IPS DF 6.9 (cell line): Measurements from ENCODE around the gene GUCD1.

Experiments
- DNase-seq: peaks from one replicate; pipeline ENCODE4 v3.0.0-alpha.2; 2013; ENCODE audit warnings: low read depth, low spot score
- H3K27ac ChIP-seq: one replicate; pipeline ENCODE4 v1.5.1; 2013; ENCODE audit warnings: low read length, control low read depth
- H3K27me3 ChIP-seq: 2 replicates; pipeline ENCODE4 v1.6.1; 2013; ENCODE audit warnings: mild to moderate bottlenecking, low read length; ENCODE audit not compliant: control insufficient read depth, insufficient read depth
- H3K36me3 ChIP-seq: 2 replicates; pipeline ENCODE4 v1.6.1; 2013; ENCODE audit warnings: low read length; ENCODE audit not compliant: control insufficient read depth, insufficient read depth
- H3K4me1 ChIP-seq: 2 replicates; pipeline ENCODE4 v1.6.1; 2013; ENCODE audit warnings: low read length; ENCODE audit not compliant: control insufficient read depth, insufficient read depth
- H3K4me3 ChIP-seq: 2 replicates; pipeline ENCODE4 v1.5.1; 2013; ENCODE audit warnings: mild to moderate bottlenecking, low read length
- H3K9me3 ChIP-seq: 2 replicates; pipeline ENCODE4 v1.6.1; 2013; ENCODE audit warnings: low read length, inconsistent platforms; ENCODE audit not compliant: control insufficient read depth, insufficient read depth
- WGBS: extraction: QIAGEN DNeasy Blood & Tissue Kit; methylation state at CpG from one replicate; pipeline ENCODE4 v1.1.7; 2013; ENCODE audit warnings: mixed read lengths, missing lambda C conversion rate; ENCODE audit not compliant: insufficient read length, insufficient coverage; 5-methylcytosine and 5-hydroxymethylcytosine counted together

The GUCD1 gene

DNA sequence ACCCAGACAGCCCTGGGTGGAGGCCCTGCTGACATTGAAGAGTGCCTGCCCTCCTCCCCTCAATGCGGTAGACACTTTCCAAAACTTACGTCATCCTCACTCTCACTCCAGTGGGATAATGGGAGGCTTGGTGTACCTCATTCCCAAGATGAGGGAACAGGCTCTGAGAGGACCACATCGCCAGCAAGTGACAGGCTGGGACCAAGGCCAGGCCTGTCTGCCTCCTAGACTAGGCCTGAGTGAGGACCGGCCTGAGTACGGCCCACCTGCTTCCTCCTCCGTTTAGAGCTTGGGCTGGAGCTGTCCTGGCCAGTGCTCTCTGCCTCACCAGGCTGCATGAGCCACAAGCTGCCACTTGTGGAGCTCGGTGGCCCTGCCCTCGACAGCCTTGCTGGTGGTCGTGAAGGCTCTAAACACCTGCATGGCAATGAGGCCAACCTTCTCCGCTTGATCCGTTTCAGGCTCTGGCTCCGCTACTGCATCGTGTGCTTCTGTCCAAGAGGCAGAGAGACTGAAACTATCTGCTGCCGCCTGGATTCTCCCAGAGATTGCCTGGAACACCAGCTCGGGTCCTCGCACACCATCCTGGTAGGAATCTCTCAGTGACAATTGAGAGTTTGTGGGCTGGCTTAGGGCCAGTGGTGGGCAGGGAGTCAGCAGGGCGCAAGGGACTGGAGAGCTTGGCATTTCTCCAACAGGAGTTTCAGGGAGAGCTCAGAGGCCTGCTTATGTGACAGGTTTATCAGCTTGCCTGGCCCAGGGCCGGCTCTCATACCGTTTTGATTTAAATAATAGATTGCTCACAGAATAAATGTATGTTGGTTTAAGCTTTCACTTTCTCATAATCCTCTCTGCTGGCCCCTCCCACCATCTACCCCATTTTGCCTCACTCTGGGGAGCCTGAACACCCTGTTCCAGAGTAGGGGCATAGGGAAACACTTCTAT is 28.6 kb upstream of the GUCD1 start:
- no peak for DNase-seq
- no peak overlapping the region for H3K27ac ChIP-seq
- no CpG with 5 or more reads among the region's 19 CpGs for WGBS

DNA sequence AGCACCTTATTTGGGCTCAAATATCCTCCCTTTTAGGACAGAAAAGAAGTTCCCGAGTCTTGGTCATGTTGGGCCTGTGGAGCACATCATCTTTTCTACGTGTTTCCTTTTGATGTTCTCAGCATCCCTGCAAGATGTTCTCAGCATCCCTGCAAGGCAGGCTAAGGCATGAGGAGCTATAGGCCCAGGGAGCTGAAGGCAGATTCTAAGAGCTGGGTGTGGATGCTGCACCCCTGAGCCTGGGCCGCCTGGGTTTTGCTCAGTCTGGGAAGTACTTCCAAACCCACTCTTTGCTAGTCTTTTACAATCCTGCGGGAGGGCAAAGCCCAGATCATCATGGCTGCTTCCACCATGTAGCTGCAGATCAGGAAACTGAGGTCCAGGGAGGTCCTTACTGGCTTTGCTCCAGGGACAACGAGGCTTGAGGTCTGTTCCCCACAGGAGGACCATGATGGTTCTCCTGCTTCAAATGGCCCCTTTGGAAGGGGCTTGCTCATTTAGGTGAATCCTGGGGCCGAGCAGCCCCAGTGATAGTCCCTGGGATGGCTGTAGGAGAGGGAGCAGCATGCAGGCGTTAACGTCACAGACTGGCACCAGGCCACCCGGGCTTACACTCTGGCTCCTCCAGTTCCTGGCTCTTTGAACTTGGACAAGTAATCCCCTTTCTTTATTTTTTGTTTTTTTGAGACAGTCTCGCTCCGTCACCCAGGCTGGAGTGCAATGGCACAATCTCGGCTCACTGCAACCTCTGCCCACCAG is 27.3 kb upstream of the GUCD1 start:
- Histone ChIP-seq H3K27me3 (no peaks in the 10 kb centered on the region), H3K4me3 (no peak overlapping the region), H3K4me1 (no peaks in the 10 kb centered on the region), H3K27ac (no peak overlapping the region), H3K9me3 (no peaks in the 10 kb centered on the region), H3K36me3 (no peaks in the 10 kb centered on the region)
- WGBS: no CpG with 5 or more reads among the region's 12 CpGs
- DNase-seq: no peak

More for the DNA sequence above, 28.6 kb upstream of the GUCD1 start:
- Histone ChIP-seq H3K4me3 (no peak overlapping the region), H3K36me3 (peaks cover 3% of the 10 kb centered on the region; the same call in 1 of the 2 replicates), H3K9me3 (no peaks in the 10 kb centered on the region), H3K4me1 (no peaks in the 10 kb centered on the region), H3K27me3 (no peaks in the 10 kb centered on the region)

DNA sequence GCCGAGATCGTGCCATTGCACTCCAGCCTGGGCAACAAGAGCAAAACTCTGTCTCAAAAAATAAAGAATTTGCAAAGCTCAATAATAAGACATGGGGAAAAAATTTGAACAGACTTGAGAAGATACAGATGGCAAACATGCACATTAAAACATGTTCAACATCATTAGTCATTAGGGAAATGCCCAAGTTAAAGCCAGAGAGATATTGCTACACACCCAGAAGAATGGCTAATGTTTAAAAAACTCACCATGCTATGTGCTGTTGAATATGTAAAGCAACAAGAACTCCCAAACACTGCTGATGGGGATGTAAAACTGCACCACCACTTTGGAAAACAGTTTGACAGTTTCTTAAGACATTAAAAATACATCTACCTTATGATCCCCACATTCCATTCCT is 25.3 kb upstream of the GUCD1 start:
- WGBS: no CpG with 5 or more reads among the region's 2 CpGs
- H3K36me3 ChIP-seq: no peaks in the 10 kb centered on the region
- no peak for DNase-seq
- H3K4me1 ChIP-seq: no peaks in the 10 kb centered on the region
- no peaks in the 10 kb centered on the region for H3K9me3 ChIP-seq
- H3K4me3 ChIP-seq: no peak overlapping the region
- no peaks in the 10 kb centered on the region for H3K27me3 ChIP-seq
- no peak overlapping the region for H3K27ac ChIP-seq

DNA sequence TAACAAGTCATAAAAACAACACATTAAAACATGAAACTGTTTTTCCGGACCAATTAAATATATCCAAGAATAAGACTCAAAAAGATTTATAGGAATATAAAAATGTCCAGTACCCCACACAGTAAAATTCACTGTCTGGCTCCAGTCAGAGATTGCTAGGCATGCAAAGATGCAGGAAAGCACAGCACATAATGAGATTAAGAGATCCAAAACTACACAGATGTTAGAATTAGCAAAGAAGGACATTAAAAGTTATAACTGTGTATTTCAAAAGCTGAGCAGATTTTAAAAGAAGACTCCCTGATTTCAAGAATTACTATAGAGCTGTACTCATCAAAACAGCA is 24.3 kb upstream of the GUCD1 start:
- Histone ChIP-seq H3K27me3 (no peaks in the 10 kb centered on the region), H3K4me3 (no peak overlapping the region), H3K4me1 (no peaks in the 10 kb centered on the region), H3K9me3 (no peaks in the 10 kb centered on the region), H3K27ac (no peak overlapping the region), H3K36me3 (no peaks in the 10 kb centered on the region)
- WGBS: no CpG with 5 or more reads among the region's 1 CpG
- no peak for DNase-seq

DNA sequence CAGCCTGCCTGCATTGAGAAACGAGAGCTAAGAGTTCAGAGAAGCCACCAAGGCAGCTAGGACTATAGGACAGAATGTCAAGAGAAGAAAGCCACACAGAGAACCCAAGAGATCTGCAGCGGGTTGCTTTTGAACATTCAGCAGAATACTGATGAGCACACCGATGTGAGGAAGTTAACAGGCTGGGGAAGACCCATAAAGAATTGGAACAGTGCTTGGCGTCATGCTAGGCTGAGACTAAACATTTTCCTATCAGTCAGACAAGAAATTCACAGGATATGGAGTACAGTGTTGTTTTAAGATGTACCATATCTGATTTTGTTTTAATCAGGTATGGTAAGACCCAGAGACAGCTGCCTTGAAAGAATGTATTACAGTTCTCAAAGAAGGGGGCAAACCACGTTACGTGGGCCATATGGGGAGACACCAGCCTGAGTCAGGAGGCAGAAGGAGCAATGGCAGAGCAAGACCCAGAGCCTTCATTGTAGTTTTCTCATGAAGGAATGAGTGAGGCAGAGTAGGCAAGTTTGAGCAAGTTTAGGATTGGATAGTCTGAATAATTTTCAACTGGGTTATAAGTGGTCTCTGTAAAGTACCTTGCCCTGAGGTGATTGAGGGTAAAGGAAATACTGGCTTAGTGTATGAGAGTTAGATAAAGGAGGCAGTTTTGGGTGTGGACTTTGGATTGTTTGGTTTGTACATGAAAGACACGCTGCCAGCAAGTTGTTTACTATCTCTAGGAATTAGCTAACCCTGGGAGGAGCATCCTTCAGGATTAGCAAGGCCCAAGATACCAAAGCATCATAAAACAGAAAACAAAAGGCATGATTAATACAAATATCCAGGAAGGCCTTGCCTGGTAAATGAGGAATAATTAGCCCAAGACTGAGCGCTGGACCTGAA is 23.7 kb upstream of the GUCD1 start:
- no CpG with 5 or more reads among the region's 8 CpGs for whole genome bisulfite sequencing

DNA sequence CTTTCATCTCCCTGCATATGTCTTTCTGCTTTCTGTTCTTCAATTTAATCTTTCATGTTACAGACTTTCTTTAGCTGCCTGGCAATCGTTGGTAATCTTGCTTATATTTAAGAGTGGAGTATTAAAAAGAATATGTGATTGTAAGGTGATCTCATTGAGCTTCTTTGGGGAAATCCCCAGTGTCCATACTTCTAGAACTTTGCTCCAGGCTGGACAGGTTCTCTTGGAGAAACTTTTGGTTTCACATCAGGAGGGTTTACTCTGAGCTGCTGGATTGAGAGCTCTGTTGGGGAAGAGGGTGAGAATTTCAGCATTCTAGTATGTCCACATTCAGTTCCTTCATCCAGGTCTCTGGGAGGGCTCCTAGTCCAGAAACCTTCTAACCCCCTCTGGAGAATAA is 21.8 kb upstream of the GUCD1 start:
- Histone ChIP-seq H3K9me3 (no peaks in the 10 kb centered on the region), H3K27ac (no peak overlapping the region), H3K4me1 (no peaks in the 10 kb centered on the region), H3K27me3 (no peaks in the 10 kb centered on the region), H3K4me3 (no peak overlapping the region), H3K36me3 (peaks cover 11% of the 10 kb centered on the region; the same call in 1 of the 2 replicates)
- WGBS: no CpG with 5 or more reads among the region's 1 CpG
- DNase-seq: no peak

More for the DNA sequence above, 23.7 kb upstream of the GUCD1 start:
- Histone ChIP-seq H3K4me1 (no peaks in the 10 kb centered on the region), H3K9me3 (no peaks in the 10 kb centered on the region), H3K4me3 (no peak overlapping the region), H3K27ac (no peak overlapping the region), H3K36me3 (peaks cover 1% of the 10 kb centered on the region; the same call in 1 of the 2 replicates), H3K27me3 (no peaks in the 10 kb centered on the region)
- DNase-seq: no peak

DNA sequence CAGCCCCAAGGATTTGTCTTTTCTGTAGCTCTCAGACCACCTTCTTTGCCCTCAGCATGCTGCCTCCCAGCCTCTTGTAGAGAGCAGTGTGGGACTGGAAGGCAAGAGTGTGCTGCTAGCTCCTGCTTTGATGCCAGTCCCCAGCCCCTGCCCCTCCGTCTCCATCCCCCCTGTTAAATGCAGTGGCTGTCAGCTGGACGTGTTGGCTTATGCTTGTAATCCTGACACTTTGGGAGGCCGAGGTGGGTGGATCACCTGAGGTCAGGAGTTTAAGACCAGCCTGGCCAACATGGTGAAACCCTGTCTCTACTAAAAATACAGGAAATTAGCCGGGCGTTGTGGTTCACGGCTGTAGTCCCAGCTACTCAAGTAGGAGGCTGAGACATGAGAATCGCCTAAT is 16.3 kb upstream of the GUCD1 start:
- no CpG with 5 or more reads among the region's 7 CpGs for WGBS
- H3K4me1 ChIP-seq: no peaks in the 10 kb centered on the region
- H3K27ac ChIP-seq: no peak overlapping the region
- H3K9me3 ChIP-seq: no peaks in the 10 kb centered on the region
- H3K4me3 ChIP-seq: no peak overlapping the region
- peaks cover 29% of the 10 kb centered on the region; the same call in 1 of the 2 replicates for H3K36me3 ChIP-seq
- no peak for DNase-seq
- no peaks in the 10 kb centered on the region for H3K27me3 ChIP-seq

DNA sequence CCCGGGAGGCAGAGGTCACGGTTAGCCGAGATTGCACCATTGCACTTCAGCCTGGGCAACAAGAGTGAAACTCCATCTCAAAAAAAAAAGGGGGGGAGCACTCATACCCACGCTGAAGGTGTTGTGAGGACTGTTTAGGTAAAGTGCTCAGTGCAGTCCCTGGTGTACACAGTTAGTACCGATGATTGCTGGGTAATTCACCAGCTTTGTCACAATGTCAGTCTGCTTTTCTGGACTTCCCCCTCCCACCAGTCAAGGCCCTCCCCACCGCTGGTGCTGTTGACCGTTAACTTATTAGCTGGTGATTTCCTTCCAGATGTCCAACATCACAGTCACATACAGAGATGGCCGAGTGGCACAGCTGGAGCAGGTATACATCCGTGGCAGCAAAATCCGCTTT is 12.7 kb upstream of the GUCD1 start:
- no peak overlapping the region for H3K27ac ChIP-seq
- H3K4me3 ChIP-seq: no peak overlapping the region
- peaks cover 24% of the 10 kb centered on the region; the same call in 1 of the 2 replicates for H3K36me3 ChIP-seq
- no peaks in the 10 kb centered on the region for H3K27me3 ChIP-seq
- WGBS: no CpG with 5 or more reads among the region's 10 CpGs
- H3K9me3 ChIP-seq: no peaks in the 10 kb centered on the region
- no peaks in the 10 kb centered on the region for H3K4me1 ChIP-seq
- no peak for DNase-seq

DNA sequence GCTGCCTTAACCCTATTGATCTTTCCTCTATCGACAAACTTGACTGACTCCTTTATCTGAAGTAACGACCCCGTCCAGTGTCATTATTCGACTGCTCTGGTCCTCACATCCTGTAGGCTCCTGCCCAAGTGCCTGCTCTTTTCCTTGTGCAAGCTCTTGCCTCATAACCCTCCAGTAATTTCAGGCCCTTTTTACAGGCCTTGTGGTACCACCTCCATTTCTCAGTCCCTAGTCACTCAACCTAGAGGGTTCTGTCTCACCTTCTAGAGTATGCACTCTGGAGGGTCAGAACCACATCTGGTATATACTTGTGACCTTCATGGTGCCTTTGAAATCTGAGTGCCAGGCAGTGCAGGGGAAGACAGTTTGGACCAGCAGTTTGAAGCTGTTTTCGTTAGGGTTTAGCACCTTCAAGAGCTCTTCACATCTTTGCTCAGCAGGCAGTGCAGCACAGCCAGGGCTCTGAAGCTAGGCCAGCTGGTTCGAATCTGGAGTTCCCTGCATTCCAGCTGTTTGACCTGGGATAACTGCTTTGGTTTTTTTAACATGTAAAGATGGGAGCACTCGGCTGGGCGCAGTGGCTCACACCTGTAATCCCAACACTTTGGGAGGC is 12.1 kb upstream of the GUCD1 start:
- Histone ChIP-seq H3K27ac (no peak overlapping the region), H3K27me3 (no peaks in the 10 kb centered on the region), H3K36me3 (peaks cover 18% of the 10 kb centered on the region; the same call in 1 of the 2 replicates), H3K4me1 (no peaks in the 10 kb centered on the region), H3K9me3 (no peaks in the 10 kb centered on the region), H3K4me3 (no peak overlapping the region)
- no peak for DNase-seq
- no CpG with 5 or more reads among the region's 8 CpGs for WGBS
